Sigmoid colon (tissue), 7 donors: ENCODE data around the gene APEH. TPM values are rescaled to one million over a fixed set of nuclear protein-coding genes. Genes with fewer than 3 reads are reported as not detected.

Source experiments
- DNase-seq: peaks from one replicate; pipeline ENCODE4 v3.0.0-alpha.2; 2019
- H3K27ac ChIP-seq, 4 donors: fragments of 200-600 bp; sonication (generic); one replicate each; pipeline ENCODE4 v1.5.1; 2016 to 2019; ENCODE audit warnings: mild to moderate bottlenecking in 1 of 4
- H3K27me3 ChIP-seq, 3 donors: fragments of 200-600 bp; sonication (generic); one replicate each; pipeline ENCODE4 v1.5.1; 2019; ENCODE audit warnings: mild to moderate bottlenecking in 1 of 3
- H3K36me3 ChIP-seq, 4 donors: fragments of 200-600 bp; sonication (generic); one replicate each; pipeline ENCODE4 v1.5.1; 2016 to 2019
- H3K4me1 ChIP-seq, 4 donors: fragments of 200-600 bp; sonication (generic); one replicate each; pipeline ENCODE4 v1.5.1; 2017 to 2019
- H3K4me3 ChIP-seq, 4 donors: fragments of 200-600 bp; sonication (generic); one replicate each; pipeline ENCODE4 v1.5.1; 2017 to 2019; ENCODE audit warnings: mild to moderate bottlenecking in 2 of 4, moderate library complexity in 1 of 4
- H3K9me3 ChIP-seq, 4 donors: fragments of 200-600 bp in 3 of 4; sonication (generic) in 3 of 4; one replicate each; pipeline versions ENCODE4 v1.5.1 to v1.6.1; 2013 to 2019
- CTCF ChIP-seq, 4 experiments: fragments of 450-650 bp in 3 of 4; fragments of 200-600 bp in 1 of 4; IDR thresholded peaks; one replicate each; pipeline ENCODE4 v1.5.1; 2016 to 2019; ENCODE audit warnings: antibody characterized with exemption in 4 of 4, mild to moderate bottlenecking in 3 of 4, moderate library complexity in 2 of 4
- EP300 ChIP-seq, 4 donors: sonication (generic); formaldehyde crosslinking; IDR thresholded peaks; one replicate each; pipeline ENCODE4 v1.6.1; 2017; ENCODE audit warnings: antibody characterized with exemption in 4 of 4
- POLR2A ChIP-seq, 2 donors: fragments of 450-650 bp; IDR thresholded peaks; one replicate each; pipeline ENCODE4 v1.6.1; 2016; ENCODE audit warnings: antibody characterized with exemption in 2 of 2, mild to moderate bottlenecking in 2 of 2, moderate library complexity in 2 of 2
- POLR2AphosphoS5 ChIP-seq, 4 donors: sonication (generic); formaldehyde crosslinking; IDR thresholded peaks; one replicate each; pipeline ENCODE4 v1.6.1; 2017; ENCODE audit warnings: antibody characterized with exemption in 4 of 4
- WGBS, 2 donors: extraction: QIAGEN DNeasy Blood & Tissue Kit; methylation state at CpG; one replicate each; pipeline ENCODE4 v1.1.7; 2013; 5-methylcytosine and 5-hydroxymethylcytosine counted together
- intact Hi-C: fragments of 100-400 bp; cut with DNase I; formaldehyde crosslinking; loops from one replicate; pipeline ENCODE4 v1.15.1; 2023
- polyA plus RNA-seq, 3 donors: library from polyadenylated mRNA; stranded (reverse); fragments of 200-250 nt; gene quantifications; one replicate each; pipeline ENCODE4 v1.2.3, GENCODE V29; 2013
- total RNA-seq, 4 donors: library from RNA; depleted of rRNA; stranded (reverse); fragments of >200 nt; gene quantifications; one replicate each; pipeline ENCODE4 v1.1.0, GENCODE V29; 2016
- donor health status: healthy with polysubstance abuse.
- donor health status: Bipolar disorder and iron deficiency.
- donor health status: healthy.

Gene APEH
- total and polyA plus RNA-seq, 7 donors, result 49.0 to 102 (median 64.8) TPM

GRCh38 chr3:49703443-49703927, 29.3 kb downstream of the APEH start:
- intact Hi-C loops, result loop anchor here (5.0 kb wide), 1 partner anchor 199 kb away; the partner anchor contains the start of gene MST1R

GRCh38 chr3:49703956-49704355, 29.8 kb downstream of the APEH start:
- Histone ChIP-seq H3K4me3 (no peak overlapping the region), H3K9me3 (no peaks in the 10 kb centered on the region), H3K27me3 (no peaks in the 10 kb centered on the region), H3K4me1 (peaks cover 0 to 2% (median 0%) of the 10 kb centered on the region in 4 donors), H3K27ac (no peak overlapping the region), H3K36me3 (peaks cover 0 to 77% (median 30%) of the 10 kb centered on the region in 4 donors)
- 93 to 96% methylated on average over 7 of the region's 7 CpGs for WGBS, 2 donors
- no peak for DNase-seq
- intact Hi-C loops, result loop anchor here (5.0 kb wide), 1 partner anchor 198 kb away; the partner anchor contains the start of gene MST1R
- TF ChIP-seq EP300 (IDR thresholded peaks at IDR 0.05), result no peak
- TF ChIP-seq POLR2A (IDR thresholded peaks at IDR 0.05), result no peak
- no peak for TF ChIP-seq CTCF (IDR thresholded peaks at IDR 0.05)
- no peak for TF ChIP-seq POLR2AphosphoS5 (IDR thresholded peaks at IDR 0.05)

More at GRCh38 chr3:49703443-49703927, 29.3 kb downstream of the APEH start:
- no peaks in the 10 kb centered on the region for H3K27me3 ChIP-seq
- H3K36me3 ChIP-seq, result peaks cover 0 to 81% (median 30%) of the 10 kb centered on the region in 4 donors
- DNase-seq, result peak; percentile 80
- no peak overlapping the region for H3K4me3 ChIP-seq
- TF ChIP-seq EP300 (IDR thresholded peaks at IDR 0.05) (no peak), CTCF (IDR thresholded peaks at IDR 0.05) (peak; percentile 30 to 76 (median 72)), POLR2AphosphoS5 (IDR thresholded peaks at IDR 0.05) (no peak), POLR2A (IDR thresholded peaks at IDR 0.05) (no peak)
- peaks cover 0 to 2% (median 0%) of the 10 kb centered on the region in 4 donors for H3K4me1 ChIP-seq
- no peak overlapping the region for H3K27ac ChIP-seq
- no peaks in the 10 kb centered on the region for H3K9me3 ChIP-seq
- WGBS, 2 donors, result 47 to 59% methylated on average over 14 of the region's 14 CpGs

GRCh38 chr3:49704629-49705028, 30.5 kb downstream of the APEH start:
- H3K9me3 ChIP-seq, result no peaks in the 10 kb centered on the region
- intact Hi-C loops, result loop anchor here (5.0 kb wide), 1 partner anchor 198 kb away; the partner anchor contains the start of gene MST1R
- H3K36me3 ChIP-seq, result peaks cover 0 to 71% (median 29%) of the 10 kb centered on the region in 4 donors
- no peak overlapping the region for H3K27ac ChIP-seq
- peaks cover 0 to 2% (median 0%) of the 10 kb centered on the region in 4 donors for H3K4me1 ChIP-seq
- DNase-seq, result no peak
- TF ChIP-seq EP300 (IDR thresholded peaks at IDR 0.05) (no peak), POLR2AphosphoS5 (IDR thresholded peaks at IDR 0.05) (no peak), CTCF (IDR thresholded peaks at IDR 0.05) (no peak), POLR2A (IDR thresholded peaks at IDR 0.05) (no peak)
- WGBS, 2 donors, result 96 to 97% methylated on average over 8 of the region's 8 CpGs
- no peaks in the 10 kb centered on the region for H3K27me3 ChIP-seq
- H3K4me3 ChIP-seq, result no peak overlapping the region

- 96% methylated on average over 17 of the region's 17 CpGs for WGBS, 2 donors
- intact Hi-C loops, result no loop called here
- no peak for DNase-seq
Observed at GRCh38 chr3:49705390-49705960, 31.3 kb downstream of the APEH start.

More at GRCh38 chr3:49705390-49705960, 31.3 kb downstream of the APEH start:
- TF ChIP-seq POLR2AphosphoS5 (IDR thresholded peaks at IDR 0.05), result no peak
- TF ChIP-seq CTCF (IDR thresholded peaks at IDR 0.05), result no peak
- no peak for TF ChIP-seq POLR2A (IDR thresholded peaks at IDR 0.05)
- no peak for TF ChIP-seq EP300 (IDR thresholded peaks at IDR 0.05)
- H3K27ac ChIP-seq, result no peak overlapping the region
- H3K4me3 ChIP-seq, result no peak overlapping the region
- peaks cover 0 to 62% (median 24%) of the 10 kb centered on the region in 4 donors for H3K36me3 ChIP-seq
- H3K4me1 ChIP-seq, result peaks cover 0 to 2% (median 0%) of the 10 kb centered on the region in 4 donors
- no peaks in the 10 kb centered on the region for H3K27me3 ChIP-seq
- H3K9me3 ChIP-seq, result no peaks in the 10 kb centered on the region
